SK-N-SH treated with all-trans-retinoic acid at 6 μM for 48 hours (cell line): ENCODE measurements around the gene KIF17.

Experiments used
- ATAC-seq: fragments of 200-7000 bp; cut with Tn5 transposase; 3 replicates; pipeline ENCODE4 v1.9.1; 2020; ENCODE audit warnings: mild to moderate bottlenecking, moderate library complexity
- ARNTL ChIP-seq: fragments of 450-650 bp; formaldehyde crosslinking; IDR thresholded peaks from 2 replicates; pipeline ENCODE4 v1.5.0; 2020; ENCODE audit warnings: low read depth, mild to moderate bottlenecking, moderate library complexity, borderline replicate concordance
- CSDC2 ChIP-seq: fragments of 250-450 bp; sonication (Bioruptor Pico); IDR thresholded peaks from 2 replicates; pipeline ENCODE4 v1.5.0; 2020; ENCODE audit warnings: mild to moderate bottlenecking, moderate library complexity
- CSRNP3 ChIP-seq: fragments of 250-450 bp; sonication (Bioruptor Pico); IDR thresholded peaks from 2 replicates; pipeline ENCODE4 v1.5.1; 2021; ENCODE audit warnings: mild to moderate bottlenecking, moderate library complexity
- ESRRG ChIP-seq: fragments of 250-450 bp; sonication (Bioruptor Pico); IDR thresholded peaks from 2 replicates; pipeline ENCODE4 v1.6.1; 2021; ENCODE audit warnings: mild to moderate bottlenecking
- GLIS3 ChIP-seq: fragments of 250-450 bp; sonication (Bioruptor Pico); IDR thresholded peaks from 2 replicates; pipeline ENCODE4 v1.5.0; 2020; ENCODE audit warnings: mild to moderate bottlenecking, moderate library complexity
- ISL1 ChIP-seq: fragments of 250-450 bp; sonication (Bioruptor Pico); IDR thresholded peaks from 2 replicates; pipeline ENCODE4 v2.1.2; 2022; ENCODE audit warnings: mild to moderate bottlenecking, moderate library complexity
- OSR1 ChIP-seq: fragments of 250-450 bp; sonication (Bioruptor Pico); IDR thresholded peaks from 2 replicates; pipeline ENCODE4 v1.8.0; 2022; ENCODE audit warnings: moderate library complexity, mild to moderate bottlenecking, inconsistent platforms
- PATZ1 ChIP-seq: fragments of 250-450 bp; sonication (Bioruptor Pico); IDR thresholded peaks from 2 replicates; pipeline ENCODE4 v1.8.0; 2020; ENCODE audit warnings: mild to moderate bottlenecking, moderate library complexity, borderline replicate concordance
- POU6F1 ChIP-seq: fragments of 250-450 bp; sonication (Bioruptor Pico); IDR thresholded peaks from 2 replicates; pipeline ENCODE4 v1.8.0; 2021; ENCODE audit warnings: low read depth, mild to moderate bottlenecking, moderate library complexity, borderline replicate concordance
- PPARA ChIP-seq: fragments of 250-450 bp; sonication (Bioruptor Pico); IDR thresholded peaks from 2 replicates; pipeline ENCODE4 v1.5.0; 2020; ENCODE audit warnings: mild to moderate bottlenecking, borderline replicate concordance
- RARB ChIP-seq: fragments of 250-450 bp; sonication (Bioruptor Pico); IDR thresholded peaks from 2 replicates; pipeline ENCODE4 v1.8.0; 2021; ENCODE audit warnings: mild to moderate bottlenecking, moderate library complexity
- SNAI2 ChIP-seq: fragments of 250-450 bp; sonication (Bioruptor Pico); IDR thresholded peaks from 2 replicates; pipeline ENCODE4 v1.5.0; 2020; ENCODE audit warnings: mild to moderate bottlenecking, moderate library complexity
- TCF4 ChIP-seq: fragments of 250-450 bp; sonication (Bioruptor Pico); IDR thresholded peaks from 2 replicates; pipeline ENCODE4 v1.8.0; 2021; ENCODE audit warnings: mild to moderate bottlenecking, moderate library complexity, borderline replicate concordance
- TOX ChIP-seq: fragments of 250-450 bp; sonication (Bioruptor Pico); IDR thresholded peaks from 2 replicates; pipeline ENCODE4 v1.8.0; 2021; ENCODE audit warnings: mild to moderate bottlenecking, moderate library complexity, borderline replicate concordance
- TSHZ2 ChIP-seq: fragments of 250-450 bp; sonication (Bioruptor Pico); IDR thresholded peaks from 2 replicates; pipeline ENCODE4 v1.5.0; 2020; ENCODE audit warnings: mild to moderate bottlenecking, moderate library complexity
- ZC3H10 ChIP-seq: fragments of 250-450 bp; sonication (Bioruptor Pico); IDR thresholded peaks from 2 replicates; pipeline ENCODE4 v1.5.1; 2021; ENCODE audit warnings: mild to moderate bottlenecking, moderate library complexity
- ZFP3 ChIP-seq: fragments of 250-450 bp; sonication (Bioruptor Pico); IDR thresholded peaks from 2 replicates; pipeline ENCODE4 v1.5.0; 2020; ENCODE audit warnings: mild to moderate bottlenecking, moderate library complexity
- ZNF565 ChIP-seq: fragments of 450-650 bp; formaldehyde crosslinking; conservative IDR thresholded peaks from 2 replicates; pipeline ENCODE4 v1.5.0; 2020; ENCODE audit warnings: low read depth, mild to moderate bottlenecking, moderate library complexity
- ZNF70 ChIP-seq: fragments of 450-650 bp; formaldehyde crosslinking; IDR thresholded peaks from 2 replicates; pipeline ENCODE4 v1.5.0; 2020; ENCODE audit warnings: mild to moderate bottlenecking, moderate library complexity
- ZNF8 ChIP-seq: fragments of 450-650 bp; formaldehyde crosslinking; IDR thresholded peaks from 2 replicates; pipeline ENCODE4 v1.5.0; 2020; ENCODE audit warnings: mild to moderate bottlenecking, moderate library complexity
- TF ChIP-seq, protein P1 (sequence below): fragments of 250-450 bp; sonication (Bioruptor Pico); IDR thresholded peaks from 2 replicates; pipeline ENCODE4 v1.5.1; 2020; ENCODE audit warnings: low read depth, mild to moderate bottlenecking, moderate library complexity

Gene KIF17

GRCh38 chr1:20634594-20635084, 83.2 kb downstream of the KIF17 start:
- no peak for TF ChIP-seq GLIS3 (CRISPR knock-in tag)
- no peak for TF ChIP-seq ZNF565 (CRISPR knock-in tag)
- TF ChIP-seq ZNF70 = no peak
- peak; percentile 70 for ATAC-seq

DNA sequence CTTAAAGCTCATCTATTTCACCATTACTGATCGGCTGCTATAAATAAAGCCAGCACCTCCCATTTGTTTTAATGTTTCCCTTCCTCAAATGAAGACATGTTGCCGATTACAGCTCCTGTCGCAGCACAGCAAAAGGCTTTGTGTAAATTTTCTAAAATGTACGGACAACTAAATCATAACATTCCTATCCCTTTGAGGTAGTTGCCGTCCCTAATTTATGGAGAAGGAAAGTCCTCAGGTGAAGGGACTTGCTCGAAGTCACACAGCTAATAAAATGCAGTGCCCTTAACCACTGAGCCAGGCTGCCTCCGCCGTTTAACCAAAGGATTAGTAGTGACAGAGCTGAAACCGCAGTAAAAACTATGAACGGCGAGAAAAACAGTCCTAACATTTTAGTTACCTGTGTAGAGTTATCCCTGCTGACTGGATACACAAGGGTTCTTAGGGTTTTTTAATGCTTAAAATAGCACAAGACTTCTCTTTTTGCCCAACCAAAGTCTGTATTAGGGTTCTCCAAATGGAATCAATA, 83.7 kb downstream of the KIF17 start:
- TF ChIP-seq ZFP3 (CRISPR knock-in tag) = no peak
- no peak for TF ChIP-seq PPARA
- TF ChIP-seq POU6F1 (CRISPR knock-in tag) = no peak
- no peak for TF ChIP-seq ZNF8 (CRISPR knock-in tag)
- no peak for TF ChIP-seq TCF4
- TF ChIP-seq OSR1 (CRISPR knock-in tag) = no peak
- no peak for TF ChIP-seq CSRNP3 (CRISPR knock-in tag)
- TF ChIP-seq ISL1 (CRISPR knock-in tag) = no peak
- TF ChIP-seq ZNF565 (CRISPR knock-in tag) = no peak
- TF ChIP-seq ZNF70 = no peak
- TF ChIP-seq ZC3H10 = no peak
- no peak for TF ChIP-seq GLIS3 (CRISPR knock-in tag)
- no peak for TF ChIP-seq SNAI2 (CRISPR knock-in tag)
- TF ChIP-seq TOX (CRISPR knock-in tag) = no peak
- no peak for TF ChIP-seq CSDC2 (CRISPR knock-in tag)
- no peak for TF ChIP-seq RARB
- TF ChIP-seq TSHZ2 (CRISPR knock-in tag) = no peak
- no peak for TF ChIP-seq ESRRG (CRISPR knock-in tag)
- TF ChIP-seq, protein P1, sequence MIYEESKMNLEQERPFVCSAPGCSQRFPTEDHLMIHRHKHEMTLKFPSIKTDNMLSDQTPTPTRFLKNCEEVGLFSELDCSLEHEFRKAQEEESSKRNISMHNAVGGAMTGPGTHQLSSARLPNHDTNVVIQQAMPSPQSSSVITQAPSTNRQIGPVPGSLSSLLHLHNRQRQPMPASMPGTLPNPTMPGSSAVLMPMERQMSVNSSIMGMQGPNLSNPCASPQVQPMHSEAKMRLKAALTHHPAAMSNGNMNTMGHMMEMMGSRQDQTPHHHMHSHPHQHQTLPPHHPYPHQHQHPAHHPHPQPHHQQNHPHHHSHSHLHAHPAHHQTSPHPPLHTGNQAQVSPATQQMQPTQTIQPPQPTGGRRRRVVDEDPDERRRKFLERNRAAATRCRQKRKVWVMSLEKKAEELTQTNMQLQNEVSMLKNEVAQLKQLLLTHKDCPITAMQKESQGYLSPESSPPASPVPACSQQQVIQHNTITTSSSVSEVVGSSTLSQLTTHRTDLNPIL = no peak
- peak; percentile 41 for ATAC-seq

DNA sequence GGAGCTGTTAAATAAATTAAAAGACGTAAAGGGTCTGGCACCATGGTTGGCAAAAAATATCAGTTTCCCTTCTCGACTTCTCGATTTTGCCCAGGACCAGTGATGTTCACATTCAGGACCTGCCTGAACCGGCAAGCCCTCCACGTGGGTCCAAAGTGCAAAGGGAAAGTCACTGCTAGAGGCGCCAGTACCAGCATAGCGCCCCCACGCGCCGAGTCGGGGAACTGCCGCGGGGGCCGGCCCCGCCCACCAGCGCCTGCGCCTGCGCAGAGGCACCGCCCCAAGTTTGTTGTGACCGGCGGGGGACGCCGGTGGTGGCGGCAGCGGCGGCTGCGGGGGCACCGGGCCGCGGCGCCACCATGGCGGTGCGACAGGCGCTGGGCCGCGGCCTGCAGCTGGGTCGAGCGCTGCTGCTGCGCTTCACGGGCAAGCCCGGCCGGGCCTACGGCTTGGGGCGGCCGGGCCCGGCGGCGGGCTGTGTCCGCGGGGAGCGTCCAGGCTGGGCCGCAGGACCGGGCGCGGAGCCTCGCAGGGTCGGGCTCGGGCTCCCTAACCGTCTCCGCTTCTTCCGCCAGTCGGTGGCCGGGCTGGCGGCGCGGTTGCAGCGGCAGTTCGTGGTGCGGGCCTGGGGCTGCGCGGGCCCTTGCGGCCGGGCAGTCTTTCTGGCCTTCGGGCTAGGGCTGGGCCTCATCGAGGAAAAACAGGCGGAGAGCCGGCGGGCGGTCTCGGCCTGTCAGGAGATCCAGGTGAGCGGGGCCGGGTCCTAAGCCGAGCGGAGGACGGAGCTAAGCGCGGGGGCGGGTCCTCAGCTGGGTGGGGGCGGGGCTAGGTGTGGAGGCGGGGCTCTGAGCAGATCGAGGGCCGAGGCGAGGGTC, 84.4 kb downstream of the KIF17 start, which contains the start of gene PINK1:
TSS of gene PINK1 (plus strand) at position 269 of the 875 bp plus-strand sequence. CDS start at position 360, 91 bp downstream.
- TF ChIP-seq TOX (CRISPR knock-in tag) = no peak
- no peak for TF ChIP-seq CSDC2 (CRISPR knock-in tag)
- TF ChIP-seq PPARA = no peak
- TF ChIP-seq ISL1 (CRISPR knock-in tag) = no peak
- no peak for TF ChIP-seq ZC3H10
- TF ChIP-seq ZFP3 (CRISPR knock-in tag) = no peak
- no peak for TF ChIP-seq RARB
- peak; percentile 92 for ATAC-seq

DNA sequence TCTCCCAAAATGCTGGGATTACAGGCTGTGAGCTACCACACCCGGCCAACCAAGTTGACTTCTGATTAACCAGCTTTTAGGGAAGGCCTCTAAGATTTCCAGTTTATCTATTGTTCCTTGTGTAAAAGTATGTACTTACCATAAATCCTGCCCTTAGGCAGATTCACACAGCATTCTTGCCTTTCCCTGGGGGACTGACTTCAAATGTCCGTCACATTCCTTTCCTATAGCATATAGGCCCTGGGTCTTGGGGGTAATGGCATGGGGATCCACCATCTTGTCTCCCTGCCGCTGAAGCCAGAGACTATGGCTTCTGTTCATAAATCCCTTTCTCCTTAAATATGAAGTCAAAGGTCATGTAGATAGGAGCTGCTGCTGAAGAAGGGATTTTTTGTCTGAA, 85.4 kb downstream of the KIF17 start:
- no peak for ATAC-seq
- no peak for TF ChIP-seq OSR1 (CRISPR knock-in tag)
- TF ChIP-seq ARNTL (CRISPR knock-in tag) = no peak
- TF ChIP-seq SNAI2 (CRISPR knock-in tag) = no peak
- TF ChIP-seq RARB = no peak
- TF ChIP-seq POU6F1 (CRISPR knock-in tag) = no peak
- TF ChIP-seq PATZ1 (CRISPR knock-in tag) = no peak
- TF ChIP-seq TCF4 = no peak
- TF ChIP-seq CSRNP3 (CRISPR knock-in tag) = no peak
- no peak for TF ChIP-seq ISL1 (CRISPR knock-in tag)
- no peak for TF ChIP-seq ZNF70
- no peak for TF ChIP-seq ESRRG (CRISPR knock-in tag)
